NCI-H345 (cell line): ENCODE measurements around the gene UBE2D2.
"Not testable (repeated sequence)": the region's sequence is repeated elsewhere in the genome, so short reads cannot be mapped to it uniquely, and the experiment has no call there.

Experiments
- DNase-seq: peaks from one replicate; lab custom pipeline; 2025; lab: John Stamatoyannopoulos, UW

Gene UBE2D2

DNA sequence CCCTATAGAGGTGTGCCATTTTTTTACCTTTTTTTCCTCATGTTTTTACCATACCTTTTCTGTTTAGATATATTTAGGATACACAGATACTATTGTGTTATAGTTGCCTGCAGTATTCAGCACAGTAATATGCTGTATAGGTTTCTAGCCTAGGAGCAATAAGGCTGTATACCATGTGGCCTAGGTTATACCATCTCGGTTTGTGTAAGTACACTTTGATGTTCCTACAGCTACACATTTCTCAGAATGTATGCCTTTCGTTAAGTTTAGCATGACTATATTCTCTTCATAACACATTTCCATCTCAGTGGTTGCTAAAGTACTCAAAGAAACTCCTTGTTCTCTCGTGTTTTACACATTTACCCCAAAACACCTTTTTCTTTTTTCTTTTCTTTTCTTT, 23.0 kb downstream of the UBE2D2 start:
- no peak for DNase-seq

- DNase-seq = not testable (repeated sequence)
Measured at GRCh38 chr5:139588116-139588515, 27.0 kb downstream of the UBE2D2 start.

- no peak for DNase-seq
Measured at GRCh38 chr5:139588962-139589361, 27.8 kb downstream of the UBE2D2 start.

DNA sequence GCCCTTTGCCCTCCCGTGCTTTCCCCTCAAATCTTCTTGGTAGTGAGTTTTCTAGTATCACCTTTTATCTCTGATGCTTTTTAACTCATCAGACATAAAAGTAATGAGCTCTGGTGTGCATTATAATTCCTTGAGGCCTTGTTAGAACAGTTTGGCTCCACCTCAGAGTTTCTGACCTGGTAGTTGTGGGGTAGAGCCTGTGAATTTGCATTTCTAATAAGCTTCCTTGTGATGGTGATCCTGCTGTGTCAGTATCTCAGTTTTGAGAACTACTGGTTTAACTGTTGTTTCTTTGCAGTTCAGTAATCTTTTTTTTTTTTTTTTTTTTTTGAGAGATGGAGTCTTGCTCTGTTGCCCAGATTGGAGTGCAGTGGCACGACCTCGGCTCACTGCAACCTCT, 31.1 kb downstream of the UBE2D2 start:
- no peak for DNase-seq

DNA sequence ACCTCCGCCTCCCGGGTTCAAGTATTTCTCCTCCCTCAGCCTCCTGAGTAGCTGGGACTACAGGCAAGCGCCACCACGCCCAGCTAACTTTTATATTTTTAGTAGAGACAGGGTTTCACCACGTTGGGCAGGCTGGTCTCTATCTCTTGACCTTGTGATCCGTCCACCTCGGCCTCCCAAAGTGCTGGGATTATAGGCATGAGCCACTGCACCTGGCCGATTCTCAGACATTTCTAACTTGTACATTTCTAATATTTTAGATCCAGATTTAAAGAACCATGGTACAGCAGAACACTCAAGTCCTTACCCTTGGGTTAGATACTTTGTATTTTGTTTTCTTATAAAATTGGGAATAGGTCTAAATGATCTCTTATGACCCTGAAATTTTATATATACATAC, 31.9 kb downstream of the UBE2D2 start:
- DNase-seq = not testable (repeated sequence)

DNA sequence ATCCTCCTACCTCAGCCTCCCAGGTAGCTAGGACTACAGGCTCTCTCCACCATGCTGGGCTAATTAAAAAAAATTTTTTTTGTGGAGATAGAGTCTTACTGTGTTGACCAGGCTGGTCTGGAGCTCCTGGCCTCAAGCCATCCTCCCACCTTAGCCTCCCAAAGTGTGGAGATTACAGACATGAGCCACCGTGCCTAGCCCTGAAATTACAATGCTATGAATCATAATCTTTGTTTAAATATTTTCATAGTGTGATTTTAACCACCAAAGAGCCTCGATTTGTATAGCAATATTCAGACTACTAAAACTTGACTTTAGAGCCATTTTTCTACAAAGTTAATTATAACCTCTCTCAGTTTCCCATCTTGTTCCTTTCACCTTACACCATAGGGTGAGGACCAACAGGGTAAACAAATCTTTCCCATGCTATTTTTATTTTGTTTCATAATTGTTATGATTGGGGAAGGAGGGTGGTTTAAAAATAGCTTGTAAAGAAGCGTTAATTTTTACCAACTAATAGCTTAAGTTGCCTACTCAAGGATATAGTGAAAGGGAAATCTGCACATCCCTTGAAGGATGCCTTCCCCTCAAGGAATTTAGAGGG, 32.7 kb downstream of the UBE2D2 start:
- DNase-seq = no peak

GRCh38 chr5:139597134-139597533, 36.0 kb downstream of the UBE2D2 start:
- no peak for DNase-seq

DNA sequence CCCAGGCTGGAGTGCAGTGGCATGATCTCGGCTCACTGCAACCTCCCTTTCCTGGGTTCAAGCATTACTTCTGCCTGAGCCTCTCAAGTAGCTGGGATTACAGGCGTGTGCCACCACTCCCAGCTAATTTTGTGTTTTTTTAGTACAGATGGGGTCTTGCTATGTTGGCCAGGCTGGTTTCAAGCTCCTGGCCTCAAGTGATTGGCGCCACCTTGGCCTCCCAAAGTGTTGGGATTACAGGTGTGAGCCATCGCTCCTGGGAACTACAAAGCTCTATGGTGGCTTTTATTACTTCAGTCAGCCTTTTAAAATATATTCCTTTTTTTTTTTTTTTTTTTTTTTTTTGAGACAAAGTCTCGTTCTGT, 37.4 kb downstream of the UBE2D2 start:
- DNase-seq = not testable (repeated sequence)

- DNase-seq = no peak
Measured at GRCh38 chr5:139600336-139600949, 39.3 kb downstream of the UBE2D2 start.

DNA sequence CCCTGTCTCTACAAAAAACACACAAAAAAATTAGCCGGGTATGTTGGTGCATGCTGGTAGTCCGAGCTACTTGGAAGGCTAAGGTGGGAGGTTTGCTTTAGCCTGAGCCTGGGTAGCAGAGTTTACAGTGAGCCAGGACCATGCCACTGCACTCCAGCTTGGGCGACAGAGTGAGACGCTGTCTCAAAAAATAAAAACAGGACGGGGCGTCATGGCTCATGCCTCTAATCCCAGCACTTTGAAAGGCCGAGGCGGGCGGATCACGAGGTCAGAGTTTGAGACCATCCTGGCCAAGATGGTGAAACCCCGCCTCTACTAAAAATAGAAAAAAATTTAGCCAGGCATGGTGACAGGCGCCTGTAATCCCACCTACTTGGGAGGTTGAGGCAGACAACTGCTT, 40.3 kb downstream of the UBE2D2 start:
- DNase-seq = no peak

- not testable (repeated sequence) for DNase-seq
Measured at GRCh38 chr5:139601948-139602347, 40.8 kb downstream of the UBE2D2 start.

DNA sequence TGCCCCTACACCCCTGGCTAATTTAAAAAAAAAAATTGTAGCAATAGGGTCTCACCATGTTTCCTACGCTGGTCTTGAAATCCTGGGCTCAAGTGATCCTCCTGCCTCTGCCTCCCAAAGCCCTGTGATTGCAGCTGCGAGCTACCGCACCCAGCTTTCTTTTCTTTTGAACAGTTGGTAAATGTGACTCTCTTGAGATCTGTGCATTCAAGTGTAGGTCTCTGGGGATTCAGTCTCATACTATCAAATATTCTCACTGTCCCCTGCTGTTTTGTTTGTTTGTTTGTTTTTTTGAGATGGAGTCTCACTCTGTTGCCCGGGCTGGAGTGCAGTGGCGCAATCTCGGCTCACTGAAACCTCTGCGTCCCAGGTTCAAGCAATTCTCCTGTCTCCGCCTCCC, 44.7 kb downstream of the UBE2D2 start:
- DNase-seq = no peak

- no peak for DNase-seq
Measured at GRCh38 chr5:139611703-139612584, 50.8 kb downstream of the UBE2D2 start.

GRCh38 chr5:139619861-139620260, 58.7 kb downstream of the UBE2D2 start:
- DNase-seq = no peak

DNA sequence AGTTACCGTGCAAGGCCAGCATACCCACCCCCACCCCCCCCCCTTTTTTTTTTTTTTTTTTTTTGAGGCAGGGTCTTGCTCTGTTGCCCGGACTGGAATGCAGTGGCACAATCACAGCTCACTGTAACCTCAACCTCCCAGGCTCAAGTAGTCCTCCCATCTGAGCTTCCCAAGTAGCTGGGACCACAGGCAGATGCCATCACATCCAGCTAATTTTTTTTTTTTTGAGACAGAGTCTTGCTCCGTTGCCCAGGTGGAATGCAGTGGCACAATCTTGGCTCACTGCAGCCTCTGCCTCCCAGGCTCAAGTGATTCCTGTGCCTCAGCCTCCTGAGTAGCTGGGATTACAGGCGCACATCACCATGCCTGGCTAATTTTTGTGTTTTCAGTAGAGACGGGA, 64.3 kb downstream of the UBE2D2 start:
- DNase-seq = not testable (repeated sequence)

DNA sequence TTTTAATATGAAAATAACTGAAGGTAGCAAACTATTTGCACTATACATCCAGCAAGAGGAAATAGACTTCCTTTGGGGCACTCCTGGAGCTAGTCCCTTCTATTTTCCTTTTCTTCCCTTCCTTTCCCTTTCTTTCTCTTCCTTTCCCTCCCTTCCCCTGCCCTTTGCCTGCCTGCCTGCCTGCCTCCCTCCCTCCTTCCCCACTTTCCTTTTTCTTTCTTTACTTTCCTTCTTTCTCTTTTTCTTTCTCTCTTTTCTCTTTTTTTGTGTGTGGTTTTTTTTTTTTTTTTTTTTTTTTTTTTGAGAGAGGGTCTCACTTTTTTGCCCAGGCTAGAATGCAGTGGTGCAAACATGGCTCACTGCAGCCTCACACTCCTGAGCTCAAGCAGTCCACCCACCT, 69.7 kb downstream of the UBE2D2 start:
- DNase-seq = no peak

DNA sequence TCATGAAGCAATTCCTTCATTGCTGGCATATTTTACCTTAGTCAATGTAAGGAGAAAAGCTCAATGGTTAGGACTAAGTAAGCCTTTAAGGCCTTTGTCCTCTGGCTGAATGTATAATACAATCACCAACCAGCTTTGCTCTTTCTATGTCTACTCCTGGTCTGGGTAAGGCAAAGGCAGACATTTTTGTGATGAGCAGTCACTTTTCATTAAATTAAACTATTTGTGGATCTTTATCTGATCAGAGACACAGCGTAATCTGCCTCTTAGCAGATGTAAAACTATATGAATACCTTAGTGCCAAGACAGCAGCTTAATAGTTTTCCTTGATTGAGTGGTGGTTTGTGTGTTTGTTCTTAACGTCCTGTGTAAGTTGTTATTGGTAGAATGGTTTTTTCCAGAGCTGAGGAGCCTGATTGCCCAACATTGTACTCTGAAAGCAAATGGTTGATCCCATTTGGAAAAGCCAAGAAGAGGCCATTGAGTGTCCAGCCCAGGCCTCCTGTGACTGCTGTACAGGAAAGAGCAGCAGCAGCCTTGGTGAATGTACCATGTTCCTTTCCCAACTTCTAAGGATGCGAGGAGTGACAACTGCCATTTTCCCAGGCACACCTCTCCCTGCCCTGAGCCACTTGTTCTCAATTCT, 70.5 kb downstream of the UBE2D2 start:
- no peak for DNase-seq

DNA sequence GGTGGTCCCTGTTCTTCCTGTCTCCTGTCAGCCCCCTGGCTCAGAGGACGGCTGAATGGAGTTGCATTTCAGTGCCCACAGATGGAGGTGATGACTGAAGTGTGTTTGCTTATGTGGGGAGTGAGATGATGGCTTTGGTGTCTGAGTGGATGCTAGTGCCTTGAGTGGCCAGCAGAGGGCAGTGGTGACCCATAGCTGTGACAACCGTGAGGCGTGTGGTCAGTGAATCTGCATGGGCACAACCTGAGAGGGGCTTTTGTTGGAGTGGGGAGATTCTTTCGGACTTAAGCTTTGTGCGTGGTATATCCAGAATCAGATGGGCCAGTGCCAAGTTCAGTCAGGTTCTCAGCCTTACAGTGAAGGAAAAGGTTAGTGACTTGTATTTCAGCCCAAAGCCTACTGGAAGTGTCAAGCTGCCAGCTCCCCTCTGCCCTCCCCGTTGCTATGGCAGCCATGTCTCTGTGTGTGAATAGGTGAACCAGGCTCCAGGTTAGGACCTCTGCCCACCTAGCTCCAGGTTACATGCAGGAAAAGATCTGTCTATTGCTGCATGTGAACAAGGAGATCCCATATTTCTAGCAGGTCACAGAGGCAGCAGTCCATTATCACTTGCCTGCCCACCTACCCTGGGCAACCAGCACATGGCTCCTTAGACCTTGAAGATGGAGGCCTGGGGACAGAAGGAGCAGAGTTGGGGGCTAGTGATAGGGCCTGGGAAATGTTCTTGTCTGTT, 72.3 kb downstream of the UBE2D2 start:
- peak; percentile 78 for DNase-seq

DNA sequence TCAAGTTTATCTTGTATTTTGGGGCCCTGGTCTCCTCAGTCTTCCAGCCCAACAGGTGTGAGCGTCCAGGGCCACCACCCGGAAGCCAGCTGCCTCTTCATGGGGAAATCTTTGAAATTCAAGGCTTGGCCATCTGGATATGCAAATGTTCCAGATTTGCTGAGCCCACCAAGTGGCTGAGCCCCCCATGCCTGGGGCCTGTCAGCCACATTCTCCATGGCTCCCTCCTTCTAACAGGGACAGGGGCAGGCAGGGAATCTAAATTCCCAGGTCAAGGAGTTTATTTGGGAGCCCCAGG, 72.8 kb downstream of the UBE2D2 start:
- no peak for DNase-seq

DNA sequence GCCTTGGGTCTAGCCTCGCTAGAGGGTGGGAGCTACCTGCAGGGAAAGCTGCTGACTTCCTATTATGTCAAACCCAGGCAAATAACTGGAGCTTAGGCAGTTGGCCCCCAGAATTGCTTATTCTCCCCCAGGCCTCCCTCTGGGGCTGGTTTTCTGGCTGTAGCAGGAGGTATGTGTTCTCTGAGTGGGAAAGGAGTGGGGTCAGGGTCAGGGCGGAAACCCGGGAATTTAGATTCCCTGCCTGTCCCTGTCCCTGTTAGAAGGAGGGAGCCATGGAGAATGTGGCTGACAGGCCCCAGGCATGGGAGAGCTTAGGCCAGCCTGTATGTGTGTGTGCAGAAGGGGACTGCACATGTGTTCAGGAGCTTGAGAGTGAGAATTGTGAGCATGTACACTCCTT, 73.4 kb downstream of the UBE2D2 start:
- DNase-seq = no peak

DNA sequence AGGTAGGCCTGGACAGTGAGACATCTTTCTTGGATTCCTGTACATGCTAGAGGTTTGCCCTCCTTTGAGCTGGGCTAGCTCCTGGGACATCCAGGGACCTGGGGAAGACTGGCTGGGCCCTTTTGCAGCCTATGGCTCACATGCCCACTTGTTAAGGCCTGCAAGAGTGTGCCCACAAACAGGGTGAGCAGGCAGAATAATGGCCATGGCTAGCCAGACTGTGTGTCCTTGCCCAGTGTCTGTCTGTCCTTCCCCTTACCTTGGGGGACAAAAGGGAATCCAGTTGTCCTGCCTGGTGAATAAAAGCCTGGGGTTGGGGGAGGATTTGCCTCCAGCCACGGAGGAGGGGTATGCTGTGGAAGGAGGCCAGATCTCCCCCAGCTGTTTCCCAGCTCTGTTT, 74.1 kb downstream of the UBE2D2 start:
- no peak for DNase-seq

- DNase-seq = peak; percentile 71
Measured at GRCh38 chr5:139635606-139636206, 74.6 kb downstream of the UBE2D2 start.
